HG02885 (cell line): ENCODE data around the gene ARAP3.

ENCODE experiments used
- ATAC-seq: cut with Tn5 transposase; IDR thresholded peaks from one replicate; pipeline ENCODE4 v1.9.1; 2021; ENCODE audit warnings: mild to moderate bottlenecking; ENCODE audit not compliant: unreplicated experiment, poor library complexity

ARAP3 gene

DNA sequence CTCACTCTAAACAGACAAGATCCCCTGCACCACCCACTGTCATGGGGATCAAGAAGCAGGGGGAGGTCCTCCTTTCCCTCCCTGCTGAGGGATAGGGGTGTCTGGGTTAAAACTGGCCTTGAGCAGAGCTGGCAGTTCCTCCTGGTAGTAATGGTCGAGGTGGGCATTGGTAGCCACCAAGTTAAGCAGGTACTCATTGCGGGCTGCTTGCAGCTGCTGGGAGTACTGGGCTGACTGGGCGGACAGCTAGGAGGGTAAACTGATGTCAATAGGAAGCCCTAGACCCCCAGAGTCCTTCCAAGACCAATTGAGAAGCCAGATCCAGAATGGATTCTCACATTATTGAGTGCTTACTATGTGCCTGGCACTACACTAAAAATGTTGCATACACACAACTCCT is 34.2 kb downstream of the ARAP3 start:
- no peak for ATAC-seq

DNA sequence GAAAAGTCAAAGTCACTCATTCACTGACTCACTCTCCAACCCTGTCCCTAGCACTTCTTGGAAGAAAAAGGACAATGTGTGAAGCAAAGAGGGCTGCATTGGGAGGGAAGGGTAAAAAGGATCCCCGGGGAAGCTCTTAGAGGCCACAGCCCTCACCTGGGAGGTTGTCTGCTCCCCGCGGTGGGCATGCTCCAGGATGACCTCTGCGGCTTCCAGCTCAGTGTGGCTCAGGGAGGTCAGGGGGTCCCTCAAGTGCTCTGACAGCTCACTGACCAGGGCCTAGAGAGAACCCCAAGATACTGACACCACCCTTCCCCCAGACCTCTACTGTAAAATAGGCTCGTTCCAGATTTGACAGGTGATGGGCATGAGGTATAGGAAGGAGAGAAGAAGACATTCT is 34.8 kb downstream of the ARAP3 start:
- ATAC-seq, result no peak

- ATAC-seq, result no peak
Measured at GRCh38 chr5:141646026-141646425, 36.0 kb downstream of the ARAP3 start.

DNA sequence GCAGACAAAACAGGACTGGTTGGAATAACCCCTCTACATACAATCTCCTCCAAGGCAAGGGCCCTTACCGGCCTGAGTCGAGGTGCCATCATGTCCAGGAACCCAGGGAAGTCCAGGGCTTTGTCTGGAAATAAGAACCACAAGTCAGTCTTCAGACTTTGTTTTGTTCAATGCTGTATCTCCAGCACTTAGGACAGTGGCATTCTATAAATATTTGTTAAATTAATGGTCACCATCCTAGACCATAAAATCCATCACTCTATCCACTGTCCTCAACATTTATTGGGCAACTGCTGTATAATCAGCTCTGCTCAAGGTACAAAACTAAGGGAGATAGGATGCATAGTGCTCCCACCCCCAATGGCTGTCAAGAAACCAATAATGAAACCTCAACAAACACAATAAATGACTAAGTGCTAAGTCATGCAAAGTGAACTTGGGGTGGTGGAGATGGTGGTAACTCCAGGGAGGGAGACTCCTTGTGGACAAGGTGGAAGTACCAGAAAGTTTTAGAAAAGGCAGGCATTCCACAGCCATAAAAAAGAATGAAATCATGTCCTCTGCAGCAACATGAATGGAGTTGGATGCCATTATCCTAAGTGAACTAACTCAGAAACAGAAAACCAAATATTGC is 40.3 kb downstream of the ARAP3 start:
- peak; percentile 49 for ATAC-seq

DNA sequence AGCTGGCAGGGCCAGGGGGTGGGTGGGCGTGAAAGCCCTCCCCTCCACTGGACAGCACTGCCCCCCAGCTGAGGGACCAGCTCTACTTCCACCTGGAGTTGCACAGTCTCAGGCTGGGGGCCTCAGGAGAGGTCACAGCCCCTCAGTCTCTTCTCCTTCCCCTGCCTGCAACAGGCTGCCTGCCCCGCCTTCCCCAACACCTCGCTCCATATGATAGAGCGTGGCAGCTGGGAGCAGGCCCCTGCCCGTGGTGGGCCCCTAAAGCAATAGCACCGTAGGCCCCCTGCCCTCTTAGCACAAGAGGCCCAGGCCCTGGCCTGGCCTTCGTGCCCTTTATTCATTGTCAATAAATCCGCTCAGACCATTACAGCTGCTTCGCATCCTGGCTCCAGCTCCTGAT is 41.3 kb downstream of the ARAP3 start:
- ATAC-seq, result no peak

GRCh38 chr5:141640051-141640415 is 42.0 kb downstream of the ARAP3 start:
- ATAC-seq, result no peak

DNA sequence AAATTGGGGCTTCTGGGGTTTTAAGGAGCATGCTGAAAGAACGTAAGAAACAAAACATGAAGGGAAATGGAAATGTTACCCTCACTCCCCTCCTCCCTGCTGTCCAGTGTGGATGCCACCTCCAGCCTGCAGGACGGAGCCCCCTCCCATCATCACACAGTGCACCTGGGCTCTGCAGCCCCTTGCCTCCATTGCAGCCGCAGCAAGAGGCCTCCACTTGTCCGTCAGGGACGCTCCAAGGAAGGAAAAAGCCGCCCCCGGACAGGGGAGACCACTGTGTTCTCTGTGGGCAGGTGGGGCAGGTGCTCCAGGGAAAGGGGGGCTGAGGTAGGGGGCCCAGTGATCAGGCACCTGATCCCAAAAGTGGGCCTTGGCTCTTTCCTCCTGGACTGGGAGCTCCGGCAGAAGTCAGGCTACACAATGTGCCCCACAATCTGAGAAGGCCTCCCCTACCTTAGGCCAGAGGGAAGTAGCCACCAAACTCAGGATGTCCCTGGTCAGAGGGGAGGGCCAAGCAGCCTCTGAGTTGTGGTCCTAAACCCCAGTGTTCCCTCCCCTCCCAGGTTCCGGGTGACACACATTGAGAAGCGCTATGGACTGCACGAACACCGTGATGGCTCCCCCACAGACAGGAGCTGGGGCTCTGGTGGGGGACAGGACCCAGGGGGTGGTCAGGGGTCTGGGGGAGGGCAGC is 42.5 kb downstream of the ARAP3 start:
- no peak for ATAC-seq

DNA sequence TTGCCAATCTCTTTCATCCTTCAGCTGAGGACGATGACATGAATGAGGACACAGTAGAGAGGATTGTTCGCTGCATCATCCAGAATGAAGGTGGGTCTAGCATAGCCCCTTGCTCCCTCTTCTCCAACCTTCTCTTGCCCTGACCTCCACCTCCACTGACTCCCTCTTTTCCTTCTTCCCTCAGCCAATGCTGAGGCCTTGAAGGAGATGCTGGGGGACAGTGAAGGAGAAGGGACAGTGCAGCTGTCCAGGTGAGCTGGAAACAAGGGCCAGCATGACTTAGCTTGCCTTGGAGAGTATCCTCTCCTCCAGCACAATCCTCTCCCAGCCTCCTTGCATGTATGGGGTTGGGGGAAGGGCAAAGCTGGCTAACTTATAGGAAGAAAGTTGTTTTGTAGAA is 43.3 kb downstream of the ARAP3 start:
- no peak for ATAC-seq

- peak; percentile 34 for ATAC-seq
Measured at GRCh38 chr5:141637767-141638419, 44.1 kb downstream of the ARAP3 start.

DNA sequence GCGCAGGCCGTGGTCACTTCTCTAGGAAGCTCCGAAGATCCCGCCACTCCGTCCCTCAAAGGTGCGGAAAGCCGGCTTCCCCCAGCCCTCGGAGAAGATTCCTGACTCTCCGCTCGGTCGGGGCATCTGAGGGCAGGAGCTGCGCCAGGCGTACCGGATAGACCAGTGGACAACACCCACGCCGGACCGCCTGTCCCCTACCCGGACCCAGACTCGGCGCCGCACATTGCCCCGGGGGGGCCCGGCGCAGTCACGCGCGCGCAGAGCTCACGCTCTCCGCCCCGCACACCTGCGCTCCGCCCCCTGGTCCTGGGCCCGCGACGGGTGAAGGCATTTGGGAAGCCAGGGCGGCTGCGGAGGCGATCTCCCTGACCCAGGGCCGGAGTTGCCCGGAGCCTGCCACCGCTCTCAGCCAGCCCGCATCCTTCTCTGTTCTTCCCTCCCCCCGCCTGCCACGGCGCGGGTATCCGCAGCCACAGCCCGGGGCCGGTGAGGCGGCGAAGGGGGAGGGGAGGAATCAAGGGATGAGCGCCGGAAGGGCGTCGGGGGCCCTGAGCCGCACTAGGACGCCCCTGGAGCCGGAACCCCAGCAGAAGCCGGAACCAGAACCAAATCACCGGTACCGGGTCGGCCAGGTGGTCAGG is 44.8 kb downstream of the ARAP3 start:
- peak; percentile 22 for ATAC-seq

- ATAC-seq, result peak; percentile 72
Measured at GRCh38 chr5:141636413-141637122, 45.5 kb downstream of the ARAP3 start, which contains the start of the genes HDAC3 and RELL2. Gene HDAC3, minus strand, starts transcription at chr5:141636849. Its CDS starts 59 bp downstream, at chr5:141636790. Gene RELL2, plus strand, starts transcription at chr5:141636997. Its CDS starts 1,229 bp downstream, at chr5:141638226.

GRCh38 chr5:141636106-141636412 is 46.0 kb downstream of the ARAP3 start:
- ATAC-seq, result no peak

- ATAC-seq, result no peak
Measured at GRCh38 chr5:141635646-141636045, 46.4 kb downstream of the ARAP3 start.

GRCh38 chr5:141634720-141635119 is 47.3 kb downstream of the ARAP3 start:
- no peak for ATAC-seq

- peak; percentile 74 for ATAC-seq
Measured at GRCh38 chr5:141633871-141634561, 48.0 kb downstream of the ARAP3 start.

GRCh38 chr5:141632650-141633049 is 49.4 kb downstream of the ARAP3 start:
- no peak for ATAC-seq

DNA sequence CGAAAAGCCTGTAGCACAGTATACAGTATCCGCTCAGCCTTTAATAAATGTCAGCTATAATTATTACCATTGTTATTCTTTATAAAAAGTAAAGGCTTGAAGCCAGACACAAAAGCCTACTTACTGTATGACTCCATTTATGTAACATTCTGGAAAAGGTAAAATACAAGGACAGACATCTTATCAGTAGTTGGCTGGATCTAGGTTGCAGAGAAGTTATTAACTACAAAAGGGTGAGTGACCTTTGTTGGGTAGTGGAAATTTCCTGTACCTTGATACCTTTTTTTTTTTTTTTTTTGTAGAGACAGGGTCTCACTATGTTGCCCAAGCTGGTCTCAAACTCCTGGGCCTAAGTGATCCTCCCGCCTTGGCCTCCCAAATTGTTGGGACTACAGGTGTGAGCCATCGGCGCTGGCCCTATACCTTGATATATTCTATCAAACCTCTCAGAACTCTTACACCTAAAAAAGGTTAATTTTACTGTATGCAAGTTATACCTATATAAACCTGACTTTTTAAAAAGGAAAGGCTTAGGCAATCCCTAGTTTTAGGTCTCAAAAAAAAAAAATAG is 51.4 kb downstream of the ARAP3 start:
- no peak for ATAC-seq

- no peak for ATAC-seq
Measured at GRCh38 chr5:141628175-141628788, 53.7 kb downstream of the ARAP3 start.

- ATAC-seq, result no peak
Measured at GRCh38 chr5:141623611-141624010, 58.4 kb downstream of the ARAP3 start.
